Spleen (tissue), 7 donors: ENCODE measurements around the gene DAZAP1.

ENCODE experiments used
- POLR2A ChIP-seq, 3 donors: fragments of 450-650 bp; IDR thresholded peaks; one replicate each; pipeline ENCODE4 v1.5.1; 2017; ENCODE audit warnings: antibody characterized with exemption in 3 of 3, mild to moderate bottlenecking in 1 of 3
- TF ChIP-seq, protein P1 (sequence below), 11 experiments: fragments of 200-600 bp in 7 of 11; fragments of 450-650 bp in 4 of 11; sonication (generic) in 4 of 11; IDR thresholded peaks in 8 of 11; conservative IDR thresholded peaks in 3 of 11; 1 replicate in 7 of 11; 2 replicates in 4 of 11; pipeline versions ENCODE4 v1.4.0 to v1.8.0; 2016 to 2021; ENCODE audit warnings: antibody characterized with exemption in 11 of 11, inconsistent platforms in 4 of 11, mild to moderate bottlenecking in 1 of 11
- donor health status: DM: no; HTN: no; CAD: no; lungs with moderate emphysema.
- donor health status: DM: no; HTN: no; CAD: no.
- donor health status: DM: no; HTN: no; CAD: no.

DNA sequence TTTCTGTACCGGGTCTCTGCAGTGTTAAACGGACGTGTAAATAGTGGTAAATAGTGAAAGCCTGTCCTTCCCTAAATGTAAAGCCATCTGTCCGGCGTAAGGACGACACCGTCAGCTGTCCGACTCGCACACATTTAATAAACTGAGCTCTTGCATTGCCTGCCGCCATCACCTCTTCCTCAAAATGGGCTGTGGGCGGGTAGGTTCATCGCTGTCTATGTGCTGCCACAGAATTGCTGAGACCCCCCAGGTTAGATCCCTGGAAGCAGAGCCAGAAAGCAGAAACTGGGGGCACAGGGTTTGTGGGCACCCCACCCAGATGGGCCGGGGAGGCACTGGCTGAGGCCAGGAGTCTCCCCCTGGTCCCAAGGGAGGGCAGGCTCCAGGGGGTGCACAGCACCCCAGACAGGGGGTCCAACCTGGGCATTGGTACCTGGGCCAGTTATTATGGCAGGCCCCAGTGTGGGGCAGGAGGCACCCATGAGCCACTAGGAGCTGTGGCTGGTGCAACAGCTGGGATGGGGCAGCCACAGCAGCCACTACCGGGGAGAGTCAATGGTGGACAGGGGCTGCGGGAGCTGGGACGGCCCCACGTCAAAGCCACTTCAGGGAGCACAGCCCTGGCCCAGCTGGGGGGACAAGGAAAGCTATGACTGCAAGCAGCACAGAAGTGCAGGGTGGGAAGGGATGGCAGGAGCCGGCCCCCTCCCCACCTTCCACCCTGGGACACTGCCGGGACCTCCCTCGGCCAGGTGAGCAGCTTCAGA, 65.9 kb downstream of the DAZAP1 start:
- TF ChIP-seq, protein P1, sequence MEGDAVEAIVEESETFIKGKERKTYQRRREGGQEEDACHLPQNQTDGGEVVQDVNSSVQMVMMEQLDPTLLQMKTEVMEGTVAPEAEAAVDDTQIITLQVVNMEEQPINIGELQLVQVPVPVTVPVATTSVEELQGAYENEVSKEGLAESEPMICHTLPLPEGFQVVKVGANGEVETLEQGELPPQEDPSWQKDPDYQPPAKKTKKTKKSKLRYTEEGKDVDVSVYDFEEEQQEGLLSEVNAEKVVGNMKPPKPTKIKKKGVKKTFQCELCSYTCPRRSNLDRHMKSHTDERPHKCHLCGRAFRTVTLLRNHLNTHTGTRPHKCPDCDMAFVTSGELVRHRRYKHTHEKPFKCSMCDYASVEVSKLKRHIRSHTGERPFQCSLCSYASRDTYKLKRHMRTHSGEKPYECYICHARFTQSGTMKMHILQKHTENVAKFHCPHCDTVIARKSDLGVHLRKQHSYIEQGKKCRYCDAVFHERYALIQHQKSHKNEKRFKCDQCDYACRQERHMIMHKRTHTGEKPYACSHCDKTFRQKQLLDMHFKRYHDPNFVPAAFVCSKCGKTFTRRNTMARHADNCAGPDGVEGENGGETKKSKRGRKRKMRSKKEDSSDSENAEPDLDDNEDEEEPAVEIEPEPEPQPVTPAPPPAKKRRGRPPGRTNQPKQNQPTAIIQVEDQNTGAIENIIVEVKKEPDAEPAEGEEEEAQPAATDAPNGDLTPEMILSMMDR (IDR thresholded peaks at IDR 0.05 in 8 of 11, conservative IDR thresholded peaks at IDR 0.05 in 3 of 11): no peak
- TF ChIP-seq POLR2A (IDR thresholded peaks at IDR 0.05): no peak
